Stimulated activated naive CD8-positive, alpha-beta T cell treated with anti-CD3 and anti-CD28 coated beads, Interleukin-15, Interleukin-2, amounts not matched to agents 100 ng/mL and 50 ng/mL, for 24 hours (primary cell): ENCODE data around the gene SCIMP.

Experiments
- H3K27ac Mint-ChIP-seq: one replicate; pipeline ENCODE4 v1.8.0; 2021; ENCODE audit warnings: mild to moderate bottlenecking, mixed read lengths
- H3K27me3 Mint-ChIP-seq: one replicate; pipeline ENCODE4 v1.8.0; 2021; ENCODE audit warnings: mixed read lengths
- H3K36me3 Mint-ChIP-seq: one replicate; pipeline ENCODE4 v1.8.0; 2021; ENCODE audit warnings: low read depth, mixed read lengths
- H3K4me1 Mint-ChIP-seq: one replicate; pipeline ENCODE4 v1.8.0; 2021; ENCODE audit warnings: low read depth, mixed read lengths
- H3K4me3 Mint-ChIP-seq: one replicate; pipeline ENCODE4 v1.8.0; 2021; ENCODE audit warnings: mild to moderate bottlenecking, mixed read lengths
- H3K9me3 Mint-ChIP-seq: one replicate; pipeline ENCODE4 v1.8.0; 2021; ENCODE audit warnings: mixed read lengths

The SCIMP gene

DNA sequence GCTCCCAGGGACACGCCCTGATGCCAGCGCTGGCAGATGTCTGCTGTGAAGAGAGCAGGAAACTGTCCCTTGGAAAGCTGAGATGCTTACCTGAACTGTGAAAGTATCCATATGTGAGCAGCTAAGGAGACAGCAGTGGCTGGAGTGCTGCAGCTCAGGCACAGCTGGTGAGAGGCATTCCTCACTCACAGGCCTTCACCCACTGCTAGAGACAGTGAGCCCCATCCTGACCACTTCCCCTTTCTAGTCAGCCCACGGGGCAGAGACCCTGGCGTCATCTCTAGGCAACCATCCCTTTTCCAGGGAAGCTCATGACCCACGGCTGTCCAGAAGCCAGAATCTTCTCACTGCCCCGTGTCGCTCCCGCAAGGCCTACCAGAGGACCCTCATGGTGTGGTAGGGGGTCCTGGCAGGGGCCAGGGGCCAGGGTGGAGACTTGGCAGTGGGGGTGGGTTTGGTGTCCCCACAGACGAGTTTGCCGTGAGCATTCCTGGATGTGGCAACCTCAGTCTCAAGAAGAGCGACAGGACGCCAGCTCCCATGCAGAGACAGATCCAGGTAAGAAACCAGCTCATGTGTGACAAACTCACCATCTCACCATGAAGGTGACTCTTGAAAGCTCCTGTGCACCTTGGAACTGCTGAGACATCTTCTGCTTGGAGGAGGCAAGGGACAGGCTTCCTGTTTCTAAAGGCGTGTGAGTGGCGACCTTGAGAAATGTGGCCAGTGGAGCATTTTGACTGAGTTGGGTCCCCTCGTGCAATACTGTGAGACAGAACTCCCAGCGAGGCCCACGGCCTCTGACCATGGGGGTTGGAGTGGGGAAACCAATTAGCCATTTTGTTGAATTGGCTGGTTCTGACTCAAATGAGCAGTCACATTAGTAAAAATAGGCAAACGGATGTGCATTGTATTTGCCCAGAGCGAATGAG, at the start of gene SCIMP:
Gene SCIMP, minus strand, starts transcription at position 216 of the 932 bp plus-strand sequence. Its CDS starts 105 bp downstream, at position 111.
- Mint-ChIP-seq H3K27me3 (no peaks in the 10 kb centered on the region), H3K36me3 (no peaks in the 10 kb centered on the region), H3K4me1 (peaks cover 58% of the 10 kb centered on the region), H3K9me3 (no peaks in the 10 kb centered on the region), H3K4me3 (peak within 1 kb of the TSS; percentile 27), H3K27ac (peak within 1 kb of the TSS; percentile 6)

DNA sequence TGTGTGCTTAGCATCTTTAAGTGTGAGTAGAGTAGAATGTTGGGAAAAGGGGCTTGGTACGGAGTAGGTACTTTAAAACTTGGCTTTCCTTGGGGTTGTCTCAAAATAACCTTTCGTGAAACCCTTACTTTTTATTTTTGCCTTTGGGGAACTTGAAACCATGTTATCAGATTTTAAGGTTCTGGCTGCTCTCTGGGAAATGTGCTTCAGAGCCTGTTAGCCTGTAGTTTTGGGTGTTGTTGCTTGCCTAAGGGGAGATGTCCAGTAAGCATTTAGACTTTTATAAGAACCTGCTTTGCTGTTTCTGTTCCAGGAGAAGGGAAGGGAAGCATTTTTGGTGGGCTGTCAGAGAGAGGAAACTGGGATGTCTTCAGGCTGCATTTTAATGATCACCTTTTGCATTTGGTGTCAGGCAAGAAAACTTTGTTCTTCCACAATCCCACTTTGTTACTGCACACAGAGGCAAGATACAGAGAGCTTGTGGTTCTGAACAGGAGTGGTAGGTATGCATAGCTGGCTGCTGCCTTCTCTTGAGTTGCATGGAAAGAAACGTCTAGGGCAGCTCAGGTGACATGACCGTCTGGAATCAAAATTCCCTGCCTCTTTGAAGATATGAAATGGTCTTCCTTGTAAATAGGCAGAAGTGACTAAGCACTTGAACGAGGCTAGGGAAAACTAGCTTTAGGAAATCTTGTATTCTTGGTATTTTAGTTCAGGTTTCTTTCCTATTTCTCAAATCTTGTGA, 49.1 kb upstream of the SCIMP start:
- Mint-ChIP-seq H3K36me3 (peaks cover 28% of the 10 kb centered on the region), H3K4me3 (peak overlapping the region; percentile 84), H3K27ac (peak overlapping the region; percentile 91), H3K4me1 (peaks cover 61% of the 10 kb centered on the region), H3K9me3 (no peaks in the 10 kb centered on the region), H3K27me3 (no peaks in the 10 kb centered on the region)

DNA sequence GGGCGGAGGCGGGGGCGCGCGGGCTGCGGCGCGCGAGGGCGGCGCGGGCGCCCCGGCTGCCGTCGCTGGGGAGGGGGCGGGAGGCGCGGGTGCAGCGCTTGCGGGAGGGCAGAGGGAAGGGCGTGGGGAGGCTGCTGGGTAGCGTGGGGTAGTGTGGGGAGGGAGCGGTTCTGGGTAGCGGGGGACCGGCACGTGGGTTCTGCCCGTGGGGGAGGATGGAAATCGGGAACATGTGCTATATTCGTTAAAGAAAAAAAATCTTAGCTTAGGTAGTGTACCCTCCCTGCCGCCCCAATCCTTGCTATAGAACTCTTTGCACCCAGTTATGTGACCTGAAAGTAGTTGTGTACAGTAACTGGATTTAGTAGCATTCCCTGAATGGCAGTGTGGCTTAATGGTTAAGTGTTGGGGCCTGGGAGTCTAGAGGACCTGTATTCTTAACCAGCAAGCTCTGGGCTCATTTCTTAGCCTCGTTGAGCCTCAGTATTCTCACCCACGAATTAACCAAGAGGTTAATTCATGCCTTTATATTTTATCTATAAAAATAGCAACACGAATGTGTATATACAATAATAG, 48.1 kb upstream of the SCIMP start:
- Mint-ChIP-seq H3K27me3 (no peaks in the 10 kb centered on the region), H3K27ac (peak overlapping the region; percentile 91), H3K4me1 (peaks cover 51% of the 10 kb centered on the region), H3K4me3 (peak overlapping the region; percentile 84), H3K9me3 (no peaks in the 10 kb centered on the region), H3K36me3 (peaks cover 28% of the 10 kb centered on the region)

DNA sequence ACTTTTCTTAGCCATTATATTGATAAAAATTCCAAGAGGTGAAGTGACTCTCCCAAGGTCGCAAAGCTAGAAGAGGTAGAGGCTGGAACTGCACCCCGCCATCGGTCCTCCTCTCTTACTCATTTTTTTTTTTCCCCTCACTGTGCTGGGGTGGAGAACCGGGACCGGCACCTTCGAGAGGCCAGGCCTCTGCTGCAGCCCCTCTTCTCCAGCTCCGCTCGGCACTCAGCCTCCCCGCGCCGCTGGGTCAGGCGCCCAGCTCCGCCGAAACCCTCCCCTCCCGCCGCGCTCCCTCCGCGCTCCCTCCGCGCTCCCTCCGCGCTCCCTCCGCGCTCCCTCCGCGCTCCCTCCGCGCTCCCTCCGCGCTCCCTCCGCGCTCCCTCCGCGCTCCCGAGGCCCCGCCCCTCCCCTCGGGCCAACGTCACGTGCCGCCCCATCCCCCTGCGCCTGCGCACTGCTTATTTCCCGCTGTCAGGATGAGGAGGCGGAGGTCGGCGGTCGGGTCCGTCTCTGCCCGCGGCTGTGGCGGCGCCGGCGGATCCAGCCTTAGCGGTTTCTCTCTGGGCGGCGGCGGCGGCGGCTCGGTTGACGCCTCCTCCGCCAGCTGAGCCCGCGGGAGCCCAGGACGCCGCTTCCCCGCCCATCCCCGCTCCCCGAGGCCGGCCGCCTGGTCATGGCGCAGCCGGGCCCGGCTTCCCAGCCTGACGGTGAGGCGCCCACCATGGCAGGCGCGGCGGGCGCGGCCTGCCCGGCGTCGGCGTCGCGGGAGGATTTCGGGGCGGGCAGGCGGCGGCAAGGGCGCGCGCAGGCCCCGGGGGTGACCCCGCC, 47.4 kb upstream of the SCIMP start, which contains the start of gene RABEP1:
Gene RABEP1, plus strand, starts transcription at position 471 of the 828 bp plus-strand sequence. Its CDS starts 203 bp downstream, at position 674.
- no peaks in the 10 kb centered on the region for H3K9me3 Mint-ChIP-seq
- peak within 1 kb of the TSS; percentile 84 for H3K4me3 Mint-ChIP-seq
- peaks cover 44% of the 10 kb centered on the region for H3K4me1 Mint-ChIP-seq
- H3K36me3 Mint-ChIP-seq: peaks cover 27% of the 10 kb centered on the region
- peak within 1 kb of the TSS; percentile 91 for H3K27ac Mint-ChIP-seq
- no peaks in the 10 kb centered on the region for H3K27me3 Mint-ChIP-seq

DNA sequence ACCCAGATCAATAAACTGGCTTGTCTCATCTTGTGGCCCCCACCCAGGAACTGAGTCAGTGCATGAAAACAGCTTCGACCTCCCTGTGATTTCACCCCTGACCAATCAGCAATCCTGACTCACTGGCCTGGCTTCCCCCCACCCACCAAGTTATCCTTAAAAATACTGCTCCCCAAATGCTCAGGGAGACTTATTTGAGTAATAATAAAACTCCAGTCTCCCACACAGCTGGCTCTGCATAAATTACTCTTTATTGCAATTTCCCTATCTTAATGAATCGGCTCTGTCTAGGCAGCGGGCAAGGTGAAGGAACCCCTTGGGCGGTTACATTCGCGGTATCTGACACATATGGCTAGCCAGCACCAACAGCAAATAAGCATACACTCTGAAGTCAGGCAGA, 37.7 kb upstream of the SCIMP start:
- peaks cover 14% of the 10 kb centered on the region for H3K4me1 Mint-ChIP-seq
- no peaks in the 10 kb centered on the region for H3K27me3 Mint-ChIP-seq
- H3K4me3 Mint-ChIP-seq: peak overlapping the region; percentile 28
- H3K27ac Mint-ChIP-seq: no peak overlapping the region
- H3K9me3 Mint-ChIP-seq: no peaks in the 10 kb centered on the region
- no peaks in the 10 kb centered on the region for H3K36me3 Mint-ChIP-seq

DNA sequence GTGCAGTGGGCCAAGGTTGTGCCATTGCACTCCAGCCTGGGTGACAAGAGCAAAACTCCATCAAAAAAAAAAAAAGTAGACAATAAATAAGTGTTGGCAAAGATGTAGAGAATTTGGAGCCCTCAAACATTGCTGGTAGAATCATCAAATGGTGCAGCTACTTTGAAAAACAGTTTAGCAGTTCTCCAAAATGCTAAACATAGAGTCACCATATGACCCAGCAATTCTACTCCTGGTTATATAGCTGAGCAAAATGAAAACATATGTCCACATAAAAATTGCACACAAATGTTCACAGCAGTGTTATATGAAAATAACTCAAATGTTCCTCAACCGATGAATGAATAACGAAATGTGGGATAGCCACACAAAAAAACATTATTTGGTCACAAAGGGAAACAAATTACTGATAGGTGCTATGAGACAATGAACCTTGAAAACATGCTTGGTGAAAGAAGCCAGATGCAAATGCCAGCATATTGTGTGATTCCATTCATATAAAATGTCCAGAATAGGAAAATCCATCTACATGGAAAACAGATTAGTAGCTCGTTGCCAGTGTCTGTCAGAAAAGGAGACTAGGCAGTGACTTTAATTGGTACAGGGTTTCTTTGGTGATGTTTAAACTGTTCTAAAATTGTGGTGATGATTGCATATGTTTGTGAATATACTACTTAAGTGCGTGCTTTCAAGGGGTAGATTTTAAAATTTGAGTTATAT, 34.7 kb upstream of the SCIMP start:
- no peak overlapping the region for H3K27ac Mint-ChIP-seq
- H3K4me1 Mint-ChIP-seq: peaks cover 14% of the 10 kb centered on the region
- no peaks in the 10 kb centered on the region for H3K27me3 Mint-ChIP-seq
- no peaks in the 10 kb centered on the region for H3K36me3 Mint-ChIP-seq
- no peak overlapping the region for H3K4me3 Mint-ChIP-seq
- no peaks in the 10 kb centered on the region for H3K9me3 Mint-ChIP-seq

DNA sequence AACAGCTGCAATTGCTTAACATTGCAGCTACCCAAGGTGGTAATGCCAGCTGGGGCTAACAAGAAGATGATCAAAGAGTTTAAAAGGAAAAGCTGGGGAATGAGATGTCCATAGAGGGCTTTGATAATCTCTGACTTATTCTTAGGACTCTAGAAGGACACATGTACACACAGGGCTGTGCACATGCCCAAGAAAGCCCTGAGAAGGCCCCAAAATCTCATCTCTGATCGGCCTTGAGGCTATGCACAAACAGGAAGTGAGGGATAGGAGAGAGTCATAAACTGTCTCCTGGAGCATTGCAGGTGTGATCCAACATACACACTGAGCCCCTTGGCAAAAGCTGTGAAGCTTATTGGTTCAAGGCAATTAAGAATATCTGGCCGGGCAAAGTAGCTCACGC, 30.2 kb upstream of the SCIMP start:
- Mint-ChIP-seq H3K4me3 (no peak overlapping the region), H3K27me3 (no peaks in the 10 kb centered on the region), H3K36me3 (no peaks in the 10 kb centered on the region), H3K27ac (no peak overlapping the region), H3K4me1 (no peaks in the 10 kb centered on the region), H3K9me3 (no peaks in the 10 kb centered on the region)

DNA sequence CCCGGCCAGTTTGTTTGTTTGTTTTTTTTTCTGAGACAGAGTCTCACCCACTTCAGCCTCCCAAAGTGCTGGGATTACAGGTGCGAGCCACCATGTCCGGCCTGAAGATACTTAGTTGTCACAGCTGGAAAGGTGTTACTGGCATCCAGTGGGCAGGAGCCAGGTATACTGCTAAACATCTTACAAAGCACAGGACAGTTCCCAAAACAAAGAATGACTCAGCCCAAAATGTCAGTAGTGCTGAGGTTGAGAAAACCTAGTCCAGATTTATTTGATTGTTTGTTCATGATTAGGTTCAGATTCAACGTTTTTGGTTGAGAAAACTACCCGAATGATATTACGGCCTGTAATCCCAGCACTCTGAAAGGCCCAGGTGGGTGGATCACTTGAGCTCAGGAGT, 28.8 kb upstream of the SCIMP start:
- Mint-ChIP-seq H3K4me3 (no peak overlapping the region), H3K27ac (no peak overlapping the region), H3K9me3 (no peaks in the 10 kb centered on the region), H3K27me3 (no peaks in the 10 kb centered on the region), H3K4me1 (no peaks in the 10 kb centered on the region), H3K36me3 (no peaks in the 10 kb centered on the region)

DNA sequence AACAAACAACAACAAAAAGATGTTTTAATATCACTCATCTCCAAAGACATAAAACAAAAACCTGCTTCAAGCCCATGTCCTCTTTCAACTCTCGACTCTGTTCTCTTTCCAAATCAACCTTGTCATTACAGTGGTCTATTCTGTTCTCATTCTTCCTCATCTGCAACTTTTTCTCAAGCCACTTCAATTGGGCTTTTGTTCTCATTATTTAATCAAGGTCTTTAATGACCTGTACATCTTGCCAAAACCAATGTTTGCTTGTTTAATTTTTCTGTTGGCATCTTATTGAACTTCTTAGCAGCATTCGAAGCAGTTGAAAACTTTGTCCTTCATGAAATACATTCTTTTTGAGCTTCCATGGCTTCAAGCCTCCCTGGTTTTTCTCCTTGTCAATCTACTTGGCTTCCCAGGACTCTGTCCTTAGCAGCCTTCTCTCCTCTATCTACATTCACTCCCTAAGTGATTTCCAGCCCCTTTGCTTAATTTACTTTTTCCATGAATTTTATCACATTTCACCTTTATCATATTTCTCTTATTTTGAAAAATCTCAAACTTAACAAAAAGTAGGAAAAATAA, 27.8 kb upstream of the SCIMP start:
- Mint-ChIP-seq H3K9me3 (no peaks in the 10 kb centered on the region), H3K36me3 (no peaks in the 10 kb centered on the region), H3K27ac (no peak overlapping the region), H3K4me3 (no peak overlapping the region), H3K4me1 (no peaks in the 10 kb centered on the region), H3K27me3 (no peaks in the 10 kb centered on the region)

DNA sequence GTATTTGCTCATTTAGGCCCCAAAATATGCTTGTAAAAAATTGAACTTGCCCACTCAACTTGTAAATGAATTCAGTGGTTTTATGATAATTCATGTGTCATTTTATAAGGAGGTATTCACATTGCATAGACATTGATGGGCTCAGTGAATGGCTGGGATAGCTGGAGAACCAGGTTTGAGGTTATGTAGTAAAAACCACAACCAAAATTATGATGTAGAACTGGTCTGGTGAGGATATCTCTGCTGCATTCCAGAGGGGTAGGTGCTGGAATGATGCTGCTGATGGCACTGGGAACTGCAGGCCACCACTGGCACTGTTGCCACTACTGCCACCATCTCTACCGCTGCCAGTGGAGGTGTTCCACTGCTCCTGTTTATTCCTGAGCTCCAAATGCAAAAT, 25.9 kb upstream of the SCIMP start:
- no peaks in the 10 kb centered on the region for H3K9me3 Mint-ChIP-seq
- H3K4me3 Mint-ChIP-seq: no peak overlapping the region
- H3K36me3 Mint-ChIP-seq: no peaks in the 10 kb centered on the region
- no peak overlapping the region for H3K27ac Mint-ChIP-seq
- H3K4me1 Mint-ChIP-seq: peaks cover 2% of the 10 kb centered on the region
- H3K27me3 Mint-ChIP-seq: no peaks in the 10 kb centered on the region

DNA sequence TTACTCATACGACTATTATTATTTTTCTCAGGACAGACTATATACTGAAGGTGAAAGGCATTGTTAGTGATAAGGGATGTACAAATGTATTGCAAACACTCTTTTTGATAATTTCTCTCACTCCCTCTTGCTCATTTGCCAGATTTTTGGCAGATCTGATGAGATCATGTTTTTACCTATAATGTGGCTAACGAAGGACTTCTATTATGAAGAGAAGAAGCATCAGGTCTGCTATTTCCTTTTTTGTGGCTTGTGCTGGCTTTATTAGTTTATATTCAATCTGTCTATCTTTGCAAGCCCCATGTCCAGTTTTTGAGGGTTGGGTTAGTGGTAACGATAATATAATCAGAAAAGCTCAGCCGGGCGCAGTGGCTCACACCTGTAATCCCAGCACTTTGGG, 22.5 kb upstream of the SCIMP start:
- Mint-ChIP-seq H3K27ac (no peak overlapping the region), H3K27me3 (no peaks in the 10 kb centered on the region), H3K36me3 (no peaks in the 10 kb centered on the region), H3K4me3 (no peak overlapping the region), H3K9me3 (no peaks in the 10 kb centered on the region), H3K4me1 (peaks cover 16% of the 10 kb centered on the region)

DNA sequence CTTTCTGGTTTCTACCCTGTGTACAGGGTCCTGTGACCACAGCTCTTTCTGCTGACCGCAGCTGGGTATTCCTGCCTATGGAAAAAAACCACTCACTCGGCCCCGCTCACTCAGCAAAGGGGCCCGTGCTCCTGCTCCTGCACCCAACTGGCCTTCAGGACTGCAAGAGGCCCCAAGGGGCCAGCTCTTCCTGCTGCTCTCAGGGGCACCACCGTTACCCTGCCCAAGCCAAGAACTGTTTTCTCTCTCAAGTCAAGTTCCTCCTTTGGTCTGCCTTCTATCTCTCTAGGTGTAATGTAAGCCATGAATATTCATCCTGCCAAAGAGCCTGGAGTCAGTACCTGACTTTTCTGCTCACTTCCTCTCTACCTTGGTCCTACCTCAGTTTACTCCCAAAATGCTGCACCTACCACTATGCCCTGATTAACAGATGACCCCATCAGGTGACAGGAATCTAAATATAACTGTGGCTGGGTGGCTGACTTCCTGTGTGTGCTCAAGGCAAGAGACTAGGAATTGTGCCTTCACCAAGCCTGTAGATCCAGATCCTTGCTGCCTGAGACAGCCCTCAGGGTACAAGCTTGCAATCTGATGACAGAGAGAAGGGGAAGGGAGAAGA, 20.4 kb upstream of the SCIMP start:
- no peak overlapping the region for H3K4me3 Mint-ChIP-seq
- H3K9me3 Mint-ChIP-seq: no peaks in the 10 kb centered on the region
- H3K4me1 Mint-ChIP-seq: peaks cover 16% of the 10 kb centered on the region
- H3K27me3 Mint-ChIP-seq: no peaks in the 10 kb centered on the region
- H3K27ac Mint-ChIP-seq: peak overlapping the region; percentile 23
- no peaks in the 10 kb centered on the region for H3K36me3 Mint-ChIP-seq

DNA sequence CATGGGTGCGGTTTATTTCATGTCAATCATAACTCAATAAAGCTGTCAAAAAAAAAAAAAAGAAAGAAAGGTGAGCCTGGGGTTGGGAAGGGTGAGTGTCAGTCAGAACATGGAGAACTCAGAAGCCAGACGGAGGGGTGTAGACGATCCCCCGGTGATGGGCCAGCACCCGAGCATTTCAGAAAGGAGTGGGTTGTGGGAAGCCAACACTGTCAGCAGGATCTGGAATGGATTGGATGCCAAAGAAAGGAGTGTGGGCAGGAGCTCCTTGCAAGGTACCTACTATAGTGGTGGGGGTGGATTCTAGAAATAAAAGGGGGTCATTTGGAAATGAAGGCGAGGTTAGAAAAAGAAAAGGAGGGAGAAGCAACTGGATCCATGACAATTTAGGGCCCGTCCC, 19.8 kb upstream of the SCIMP start:
- Mint-ChIP-seq H3K27ac (peak overlapping the region; percentile 58), H3K36me3 (no peaks in the 10 kb centered on the region), H3K27me3 (no peaks in the 10 kb centered on the region), H3K4me3 (no peak overlapping the region), H3K9me3 (no peaks in the 10 kb centered on the region), H3K4me1 (peaks cover 21% of the 10 kb centered on the region)
